Liver (tissue), 3 donors: ENCODE results near the gene DCDC2C.

Source experiments
- HNF4G ChIP-seq: IDR thresholded peaks from 2 replicates; pipeline ENCODE4 v1.6.1; 2016; ENCODE audit warnings: antibody characterized with exemption
- JUND ChIP-seq, 2 donors: IDR thresholded peaks; 2 replicates each; pipeline ENCODE4 v1.6.1; 2016; ENCODE audit warnings: antibody characterized with exemption in 2 of 2
- RAD21 ChIP-seq, 2 donors: IDR thresholded peaks; 2 replicates each; pipeline ENCODE4 v1.6.1; 2016; ENCODE audit warnings: antibody characterized with exemption in 2 of 2, mild to moderate bottlenecking in 2 of 2
- SP1 ChIP-seq: IDR thresholded peaks from 2 replicates; pipeline ENCODE4 v1.6.1; 2018; ENCODE audit warnings: antibody characterized with exemption, mild to moderate bottlenecking
- TAF1 ChIP-seq: conservative IDR thresholded peaks from 2 replicates; pipeline ENCODE4 v1.6.1; 2016; ENCODE audit warnings: antibody characterized with exemption, mild to moderate bottlenecking
- YY1 ChIP-seq: IDR thresholded peaks from 2 replicates; pipeline ENCODE4 v1.6.1; 2016; ENCODE audit warnings: antibody characterized with exemption, mild to moderate bottlenecking
- ZBTB33 ChIP-seq: IDR thresholded peaks from 2 replicates; pipeline ENCODE4 v1.6.1; 2016; ENCODE audit warnings: antibody characterized with exemption
- TF ChIP-seq, protein P1 (sequence below): fragments of 150-350 bp; IDR thresholded peaks from 2 replicates; pipeline ENCODE4 v1.5.1; 2017; ENCODE audit warnings: improper control_type of control experiment, low read depth, low read length; ENCODE audit not compliant: missing input control
- TF ChIP-seq, protein P2 (sequence below): IDR thresholded peaks from 2 replicates; pipeline ENCODE4 v1.6.1; 2016; ENCODE audit warnings: antibody characterized with exemption
- TF ChIP-seq, protein P3 (sequence below): IDR thresholded peaks from 2 replicates; pipeline ENCODE4 v1.6.1; 2016; ENCODE audit warnings: antibody characterized with exemption, mild to moderate bottlenecking
- donor health status: healthy.
- donor health status: healthy.

DNA sequence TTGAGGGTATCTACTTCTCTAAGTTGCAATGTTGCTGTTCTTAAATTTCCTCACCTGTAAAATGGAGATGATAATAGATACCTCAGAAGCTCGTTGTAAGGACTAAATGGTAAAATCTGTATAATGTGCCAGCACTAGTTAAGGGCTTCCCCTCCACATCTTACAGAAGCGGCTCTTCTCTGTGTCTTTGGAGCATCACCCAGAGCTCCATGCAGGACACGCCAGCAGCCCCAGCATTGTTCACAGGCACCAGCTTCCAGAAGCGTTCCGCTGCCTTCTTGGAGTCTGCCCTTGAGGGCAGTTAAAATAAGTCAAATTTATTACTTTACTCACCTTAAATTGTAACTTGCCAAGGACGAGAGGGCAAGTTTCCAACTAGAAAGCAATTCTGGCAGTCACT lies 5.8 kb downstream of the DCDC2C start:
- TF ChIP-seq, protein P1, sequence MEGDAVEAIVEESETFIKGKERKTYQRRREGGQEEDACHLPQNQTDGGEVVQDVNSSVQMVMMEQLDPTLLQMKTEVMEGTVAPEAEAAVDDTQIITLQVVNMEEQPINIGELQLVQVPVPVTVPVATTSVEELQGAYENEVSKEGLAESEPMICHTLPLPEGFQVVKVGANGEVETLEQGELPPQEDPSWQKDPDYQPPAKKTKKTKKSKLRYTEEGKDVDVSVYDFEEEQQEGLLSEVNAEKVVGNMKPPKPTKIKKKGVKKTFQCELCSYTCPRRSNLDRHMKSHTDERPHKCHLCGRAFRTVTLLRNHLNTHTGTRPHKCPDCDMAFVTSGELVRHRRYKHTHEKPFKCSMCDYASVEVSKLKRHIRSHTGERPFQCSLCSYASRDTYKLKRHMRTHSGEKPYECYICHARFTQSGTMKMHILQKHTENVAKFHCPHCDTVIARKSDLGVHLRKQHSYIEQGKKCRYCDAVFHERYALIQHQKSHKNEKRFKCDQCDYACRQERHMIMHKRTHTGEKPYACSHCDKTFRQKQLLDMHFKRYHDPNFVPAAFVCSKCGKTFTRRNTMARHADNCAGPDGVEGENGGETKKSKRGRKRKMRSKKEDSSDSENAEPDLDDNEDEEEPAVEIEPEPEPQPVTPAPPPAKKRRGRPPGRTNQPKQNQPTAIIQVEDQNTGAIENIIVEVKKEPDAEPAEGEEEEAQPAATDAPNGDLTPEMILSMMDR = no peak
- TF ChIP-seq TAF1 (no peak), YY1 (no peak), RAD21 (IDR thresholded peaks at IDR 0.05) (no peak), SP1 (no peak), ZBTB33 (no peak), HNF4G (no peak), JUND (IDR thresholded peaks at IDR 0.05) (no peak)
- TF ChIP-seq, protein P2, sequence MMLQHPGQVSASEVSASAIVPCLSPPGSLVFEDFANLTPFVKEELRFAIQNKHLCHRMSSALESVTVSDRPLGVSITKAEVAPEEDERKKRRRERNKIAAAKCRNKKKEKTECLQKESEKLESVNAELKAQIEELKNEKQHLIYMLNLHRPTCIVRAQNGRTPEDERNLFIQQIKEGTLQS = no peak
- TF ChIP-seq, protein P3, sequence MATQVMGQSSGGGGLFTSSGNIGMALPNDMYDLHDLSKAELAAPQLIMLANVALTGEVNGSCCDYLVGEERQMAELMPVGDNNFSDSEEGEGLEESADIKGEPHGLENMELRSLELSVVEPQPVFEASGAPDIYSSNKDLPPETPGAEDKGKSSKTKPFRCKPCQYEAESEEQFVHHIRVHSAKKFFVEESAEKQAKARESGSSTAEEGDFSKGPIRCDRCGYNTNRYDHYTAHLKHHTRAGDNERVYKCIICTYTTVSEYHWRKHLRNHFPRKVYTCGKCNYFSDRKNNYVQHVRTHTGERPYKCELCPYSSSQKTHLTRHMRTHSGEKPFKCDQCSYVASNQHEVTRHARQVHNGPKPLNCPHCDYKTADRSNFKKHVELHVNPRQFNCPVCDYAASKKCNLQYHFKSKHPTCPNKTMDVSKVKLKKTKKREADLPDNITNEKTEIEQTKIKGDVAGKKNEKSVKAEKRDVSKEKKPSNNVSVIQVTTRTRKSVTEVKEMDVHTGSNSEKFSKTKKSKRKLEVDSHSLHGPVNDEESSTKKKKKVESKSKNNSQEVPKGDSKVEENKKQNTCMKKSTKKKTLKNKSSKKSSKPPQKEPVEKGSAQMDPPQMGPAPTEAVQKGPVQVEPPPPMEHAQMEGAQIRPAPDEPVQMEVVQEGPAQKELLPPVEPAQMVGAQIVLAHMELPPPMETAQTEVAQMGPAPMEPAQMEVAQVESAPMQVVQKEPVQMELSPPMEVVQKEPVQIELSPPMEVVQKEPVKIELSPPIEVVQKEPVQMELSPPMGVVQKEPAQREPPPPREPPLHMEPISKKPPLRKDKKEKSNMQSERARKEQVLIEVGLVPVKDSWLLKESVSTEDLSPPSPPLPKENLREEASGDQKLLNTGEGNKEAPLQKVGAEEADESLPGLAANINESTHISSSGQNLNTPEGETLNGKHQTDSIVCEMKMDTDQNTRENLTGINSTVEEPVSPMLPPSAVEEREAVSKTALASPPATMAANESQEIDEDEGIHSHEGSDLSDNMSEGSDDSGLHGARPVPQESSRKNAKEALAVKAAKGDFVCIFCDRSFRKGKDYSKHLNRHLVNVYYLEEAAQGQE = no peak
